HEK293 (cell line): ENCODE measurements around the gene FAM78A.

Experiments
- CTCF ChIA-PET: fragments of 350-600 bp; formaldehyde crosslinking; extraction: SDS; loops from one replicate; lab custom pipeline; 2021; ENCODE audit warnings: antibody characterized with exemption; lab: Yijun Ruan, JAX
- POLR2A ChIA-PET: fragments of 300-600 bp; formaldehyde crosslinking; extraction: SDS; loops from one replicate; lab custom pipeline; 2020; ENCODE audit warnings: antibody characterized with exemption, inconsistent platforms; lab: Yijun Ruan, JAX
- H3K27ac ChIP-seq: fragments of 200-500 bp; sonication (Bioruptor generic); 2 replicates; pipeline ENCODE4 v1.5.1; 2014; ENCODE audit warnings: low read depth, low read length, control low read depth, inconsistent platforms; ENCODE audit errors: extremely low read depth
- H3K36me3 ChIP-seq, 2 experiments: fragments of 200-500 bp in 1 of 2; sonication (Bioruptor generic) in 1 of 2; 1 replicate in 1 of 2; 2 replicates in 1 of 2; pipeline ENCODE4 v1.5.1; 2014 to 2017; ENCODE audit warnings: inconsistent platforms in 2 of 2, low read length in 2 of 2; ENCODE audit not compliant: control insufficient read depth in 2 of 2, insufficient read depth in 1 of 2
- H3K4me1 ChIP-seq: fragments of 200-500 bp; sonication (Bioruptor generic); 2 replicates; pipeline ENCODE4 v1.5.1; 2014; ENCODE audit warnings: mild to moderate bottlenecking, low read length, inconsistent platforms; ENCODE audit not compliant: control insufficient read depth, insufficient read depth
- H3K4me3 ChIP-seq: 2 replicates; pipeline ENCODE4 v1.5.1; 2011; ENCODE audit warnings: low read depth, mild to moderate bottlenecking, control low read depth, low read length, moderate library complexity
- H3K9me3 ChIP-seq: fragments of 200-500 bp; sonication (Bioruptor generic); 2 replicates; pipeline ENCODE4 v1.5.1; 2014; ENCODE audit warnings: low read depth, low read length, inconsistent platforms; ENCODE audit not compliant: control insufficient read depth, insufficient read depth
- GLIS1 ChIP-seq: fragments of 450-650 bp; formaldehyde crosslinking; IDR thresholded peaks from 2 replicates; pipeline ENCODE4 v1.5.1; 2016; ENCODE audit warnings: missing biosample characterization, missing genetic modification characterization
- HOXA7 ChIP-seq: sonication (generic); formaldehyde crosslinking; IDR thresholded peaks from 2 replicates; pipeline ENCODE4 v1.8.1; 2022; ENCODE audit warnings: missing genetic modification reagents, borderline replicate concordance
- PATZ1 ChIP-seq: fragments of 450-650 bp; formaldehyde crosslinking; IDR thresholded peaks from 2 replicates; pipeline ENCODE4 v1.5.1; 2016; ENCODE audit warnings: missing biosample characterization, missing genetic modification characterization
- SP3 ChIP-seq: fragments of 450-650 bp; formaldehyde crosslinking; IDR thresholded peaks from 2 replicates; pipeline ENCODE4 v1.5.1; 2016; ENCODE audit warnings: missing biosample characterization, missing genetic modification characterization
- ZFHX2 ChIP-seq: fragments of 450-650 bp; formaldehyde crosslinking; conservative IDR thresholded peaks from 2 replicates; pipeline ENCODE4 v1.5.1; 2016; ENCODE audit warnings: missing biosample characterization, missing genetic modification characterization
- ZNF112 ChIP-seq: fragments of 450-650 bp; formaldehyde crosslinking; IDR thresholded peaks from 2 replicates; pipeline ENCODE4 v1.5.0; 2017; ENCODE audit warnings: missing biosample characterization, missing genetic modification characterization
- ZNF169 ChIP-seq: fragments of 450-650 bp; formaldehyde crosslinking; IDR thresholded peaks from 2 replicates; pipeline ENCODE4 v1.5.1; 2016; ENCODE audit warnings: missing biosample characterization, missing genetic modification characterization
- ZNF174 ChIP-seq: fragments of 450-650 bp; formaldehyde crosslinking; IDR thresholded peaks from 2 replicates; pipeline ENCODE4 v1.5.0; 2017; ENCODE audit warnings: missing biosample characterization, mild to moderate bottlenecking, missing genetic modification characterization
- ZNF266 ChIP-seq: fragments of 450-650 bp; formaldehyde crosslinking; IDR thresholded peaks from 2 replicates; pipeline ENCODE4 v1.5.1; 2016; ENCODE audit warnings: missing biosample characterization, missing genetic modification characterization, low read depth
- ZNF341 ChIP-seq: fragments of 450-650 bp; formaldehyde crosslinking; IDR thresholded peaks from 2 replicates; pipeline ENCODE4; 2016; ENCODE audit warnings: low read depth, missing biosample characterization, missing genetic modification characterization
- ZNF426 ChIP-seq: fragments of 450-650 bp; formaldehyde crosslinking; IDR thresholded peaks from 2 replicates; pipeline ENCODE4 v1.5.1; 2017; ENCODE audit warnings: missing biosample characterization, missing genetic modification characterization, mild to moderate bottlenecking, inconsistent platforms, moderate library complexity
- ZNF473 ChIP-seq: fragments of 450-650 bp; formaldehyde crosslinking; IDR thresholded peaks from 2 replicates; pipeline ENCODE4 v1.5.1; 2017; ENCODE audit warnings: missing biosample characterization, missing genetic modification characterization
- ZNF518A ChIP-seq: fragments of 450-650 bp; formaldehyde crosslinking; conservative IDR thresholded peaks from 2 replicates; pipeline ENCODE4 v1.5.1; 2016; ENCODE audit warnings: low read depth, missing biosample characterization, missing genetic modification characterization
- ZNF548 ChIP-seq: fragments of 450-650 bp; formaldehyde crosslinking; IDR thresholded peaks from 2 replicates; pipeline ENCODE4 v1.5.1; 2016; ENCODE audit warnings: missing biosample characterization, missing genetic modification characterization
- ZNF623 ChIP-seq: fragments of 450-650 bp; formaldehyde crosslinking; IDR thresholded peaks from 2 replicates; pipeline ENCODE4 v1.5.1; 2016; ENCODE audit warnings: missing biosample characterization, missing genetic modification characterization
- ZNF624 ChIP-seq: fragments of 450-650 bp; formaldehyde crosslinking; IDR thresholded peaks from 2 replicates; pipeline ENCODE4 v1.5.1; 2017; ENCODE audit warnings: missing biosample characterization, missing genetic modification characterization
- ZNF777 ChIP-seq: fragments of 450-650 bp; formaldehyde crosslinking; IDR thresholded peaks from 2 replicates; pipeline ENCODE4 v1.5.1; 2017; ENCODE audit warnings: missing biosample characterization, missing genetic modification characterization, borderline replicate concordance
- ZNF830 ChIP-seq: fragments of 450-650 bp; IDR thresholded peaks from 2 replicates; pipeline ENCODE4 v1.5.0; 2018; ENCODE audit warnings: missing biosample characterization, missing genetic modification characterization, low read depth, mild to moderate bottlenecking, moderate library complexity
- ZNF843 ChIP-seq: fragments of 450-650 bp; formaldehyde crosslinking; IDR thresholded peaks from 2 replicates; pipeline ENCODE4 v1.5.1; 2016; ENCODE audit warnings: missing biosample characterization, missing genetic modification characterization

FAM78A gene

GRCh38 chr9:131291795-131292315 is 15.5 kb upstream of the FAM78A start (continued):
- no peak for TF ChIP-seq PATZ1 (tag by site-specific recombination)
- no peak for TF ChIP-seq ZNF777 (tag by site-specific recombination)
- no peak for TF ChIP-seq ZNF830 (tag by site-specific recombination)

- CTCF ChIA-PET: no interaction called here
- POLR2A ChIA-PET: no interaction called here
- Histone ChIP-seq H3K36me3 (peaks cover 0 to 10% of the 10 kb centered on the region in 2 experiments; a peak in 1 of 3 replicates), H3K9me3 (no peaks in the 10 kb centered on the region)
- TF ChIP-seq ZNF341 (peak; percentile 77), GLIS1 (tag by site-specific recombination) (peak; percentile 47), ZNF174 (tag by site-specific recombination) (no peak), HOXA7 (CRISPR knock-in tag) (no peak), SP3 (tag by site-specific recombination) (no peak), ZNF266 (tag by site-specific recombination) (no peak)
- TF ChIP-seq, all 188 proteins: peak for 2
- H3K27ac ChIP-seq: no peak overlapping the region
- no peaks in the 10 kb centered on the region for H3K4me1 ChIP-seq
- no peak overlapping the region for H3K4me3 ChIP-seq
Observed at GRCh38 chr9:131290767-131291370, 14.6 kb upstream of the FAM78A start.

- ChIA-PET POLR2A (interaction anchor here (0.6 to 1.3 kb wide), 2 partner anchors 15 to 704 kb away, joined by 3 to 5 read pairs; no protein-coding TSS in a partner anchor), CTCF (interaction anchor here (1.4 kb wide), 1 partner anchor 60 kb away, joined by 3 read pairs; no protein-coding TSS in a partner anchor)
Observed at GRCh38 chr9:131290036-131290766, 13.9 kb upstream of the FAM78A start.

More at GRCh38 chr9:131290036-131290766, 13.9 kb upstream of the FAM78A start:
- Histone ChIP-seq H3K4me1 (no peaks in the 10 kb centered on the region), H3K4me3 (no peak overlapping the region), H3K9me3 (no peaks in the 10 kb centered on the region), H3K36me3 (peaks cover 0 to 10% of the 10 kb centered on the region in 2 experiments; a peak in 1 of 3 replicates), H3K27ac (no peak overlapping the region)
- TF ChIP-seq ZNF548 (tag by site-specific recombination) (no peak), ZFHX2 (tag by site-specific recombination) (no peak), ZNF426 (tag by site-specific recombination) (no peak), ZNF624 (tag by site-specific recombination) (no peak), ZNF518A (tag by site-specific recombination) (no peak), ZNF843 (tag by site-specific recombination) (no peak), ZNF623 (no peak), ZNF169 (tag by site-specific recombination) (no peak), ZNF112 (tag by site-specific recombination) (no peak), ZNF473 (tag by site-specific recombination) (no peak)
